Neural progenitor cell (in vitro differentiated cells): ENCODE results near the gene DYNLT2. TPM values are rescaled to one million over a fixed set of nuclear protein-coding genes. Genes with fewer than 3 reads are reported as not detected.

Source experiments
- DNase-seq: peaks from one replicate; pipeline ENCODE4 v3.0.0-alpha.2; 2016; ENCODE audit warnings: low spot score
- H2AFZ ChIP-seq: fragments of 200-600 bp; sonication (generic); replicated peaks from 2 replicates; pipeline ENCODE4 v1.6.1; 2016; ENCODE audit warnings: antibody characterized with exemption
- H3F3A ChIP-seq: fragments of 200-600 bp; sonication (generic); 2 replicates; pipeline ENCODE4 v1.6.1; 2016; ENCODE audit warnings: antibody characterized with exemption, low read depth
- H3K27ac ChIP-seq: fragments of 200-600 bp; sonication (generic); 2 replicates; pipeline ENCODE4 v1.5.1; 2016; ENCODE audit warnings: mild to moderate bottlenecking
- H3K27me3 ChIP-seq: fragments of 200-600 bp; sonication (generic); 2 replicates; pipeline ENCODE4 v1.6.1; 2016; ENCODE audit warnings: mild to moderate bottlenecking, moderate library complexity
- H3K36me3 ChIP-seq: fragments of 200-600 bp; sonication (generic); 2 replicates; pipeline ENCODE4 v1.5.1; 2016
- H3K4me1 ChIP-seq: fragments of 200-600 bp; sonication (generic); 2 replicates; pipeline ENCODE4 v1.6.1; 2016; ENCODE audit warnings: mixed run types
- H3K4me2 ChIP-seq: fragments of 200-600 bp; sonication (generic); 2 replicates; pipeline ENCODE4 v1.6.1; 2016
- H3K4me3 ChIP-seq: fragments of 200-600 bp; sonication (generic); 2 replicates; pipeline ENCODE4 v1.5.1; 2016
- H3K79me2 ChIP-seq: fragments of 200-600 bp; sonication (generic); 2 replicates; pipeline ENCODE4 v1.6.1; 2016; ENCODE audit warnings: low read depth
- H3K9ac ChIP-seq: fragments of 200-600 bp; sonication (generic); 2 replicates; pipeline ENCODE4 v1.6.1; 2016
- H3K9me3 ChIP-seq: fragments of 200-600 bp; sonication (generic); 2 replicates; pipeline ENCODE4 v1.5.1; 2016; ENCODE audit warnings: low read depth
- H4K20me1 ChIP-seq: fragments of 200-600 bp; sonication (generic); 2 replicates; pipeline ENCODE4 v1.6.1; 2016; ENCODE audit warnings: low read depth
- H3K27ac Mint-ChIP-seq: 3 replicates; pipeline ENCODE4 v1.8.0; 2021; ENCODE audit warnings: mixed read lengths
- H3K27me3 Mint-ChIP-seq: 2 replicates; pipeline ENCODE4 v1.8.0; 2022; ENCODE audit warnings: low read depth, mild to moderate bottlenecking, inconsistent platforms, moderate library complexity, mixed read lengths; ENCODE audit not compliant: insufficient read depth
- H3K36me3 Mint-ChIP-seq: 3 replicates; pipeline ENCODE4 v1.8.0; 2021; ENCODE audit warnings: mixed read lengths
- H3K4me1 Mint-ChIP-seq: 3 replicates; pipeline ENCODE4 v1.8.0; 2021; ENCODE audit warnings: mixed read lengths
- H3K4me3 Mint-ChIP-seq: 3 replicates; pipeline ENCODE4 v1.8.0; 2021; ENCODE audit warnings: mild to moderate bottlenecking, moderate library complexity, mixed read lengths
- H3K9me3 Mint-ChIP-seq: 3 replicates; pipeline ENCODE4 v1.8.0; 2020; ENCODE audit warnings: mixed read lengths
- EZH2 ChIP-seq: fragments of 200-600 bp; sonication (generic); IDR thresholded peaks from 2 replicates; pipeline ENCODE4 v1.6.1; 2017; ENCODE audit warnings: antibody characterized with exemption, mild to moderate bottlenecking, moderate library complexity
- EZH2phosphoT487 ChIP-seq: fragments of 200-600 bp; sonication (generic); IDR thresholded peaks from 2 replicates; pipeline ENCODE4 v1.6.1; 2017; ENCODE audit warnings: antibody characterized with exemption
- total RNA-seq: library from RNA; depleted of rRNA; stranded (reverse); fragments of >200 nt; gene quantifications from 2 replicates; pipeline ENCODE4 v1.2.3, GENCODE V29; 2015; ENCODE audit warnings: low replicate concordance
- TF ChIP-seq, protein P1 (sequence below): fragments of 200-600 bp; sonication (generic); IDR thresholded peaks from 2 replicates; pipeline ENCODE4 v1.5.1; 2017; ENCODE audit warnings: antibody characterized with exemption, mild to moderate bottlenecking

The DYNLT2 gene
- total RNA-seq, 1 donor from 2014 or later: 4.7 TPM

DNA sequence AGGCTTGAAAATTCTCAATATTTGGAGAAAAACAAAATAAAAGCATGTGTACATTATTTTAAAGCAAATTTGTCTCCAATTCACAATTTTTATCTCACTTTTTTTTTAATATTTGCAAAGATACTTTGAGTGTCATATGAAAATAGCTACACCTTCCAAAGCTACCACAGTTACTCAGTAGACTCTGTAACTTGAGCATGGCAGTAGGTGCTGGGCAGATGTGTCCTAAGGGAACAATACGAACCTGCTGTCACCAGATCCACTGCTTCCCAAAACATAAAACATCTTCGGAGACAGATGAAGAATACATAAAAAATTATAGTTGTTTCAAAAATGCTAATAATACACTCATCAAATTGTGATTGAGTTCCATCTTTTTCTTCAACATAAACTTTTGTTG is 60.1 kb downstream of the DYNLT2 start:
- Histone ChIP-seq H3K4me1 (no peaks in the 10 kb centered on the region), H2AFZ (no peak overlapping the region), H3K27me3 (no peaks in the 10 kb centered on the region), H3K27ac (no peak overlapping the region), H3K79me2 (peaks cover 67% of the 10 kb centered on the region), H3K9me3 (peaks cover 10% of the 10 kb centered on the region), H3K4me2 (no peak overlapping the region), H3F3A (no peaks in the 10 kb centered on the region), H3K36me3 (peaks cover 20% of the 10 kb centered on the region), H3K4me3 (no peak overlapping the region), H4K20me1 (no peaks in the 10 kb centered on the region), H3K9ac (no peak overlapping the region)
- Mint-ChIP-seq H3K4me3 (no peak overlapping the region), H3K4me1 (peaks cover 7% of the 10 kb centered on the region), H3K27me3 (no peaks in the 10 kb centered on the region), H3K36me3 (peaks cover 75% of the 10 kb centered on the region), H3K27ac (no peak overlapping the region), H3K9me3 (peaks cover 55% of the 10 kb centered on the region)
- no peak for DNase-seq
- TF ChIP-seq, protein P1, sequence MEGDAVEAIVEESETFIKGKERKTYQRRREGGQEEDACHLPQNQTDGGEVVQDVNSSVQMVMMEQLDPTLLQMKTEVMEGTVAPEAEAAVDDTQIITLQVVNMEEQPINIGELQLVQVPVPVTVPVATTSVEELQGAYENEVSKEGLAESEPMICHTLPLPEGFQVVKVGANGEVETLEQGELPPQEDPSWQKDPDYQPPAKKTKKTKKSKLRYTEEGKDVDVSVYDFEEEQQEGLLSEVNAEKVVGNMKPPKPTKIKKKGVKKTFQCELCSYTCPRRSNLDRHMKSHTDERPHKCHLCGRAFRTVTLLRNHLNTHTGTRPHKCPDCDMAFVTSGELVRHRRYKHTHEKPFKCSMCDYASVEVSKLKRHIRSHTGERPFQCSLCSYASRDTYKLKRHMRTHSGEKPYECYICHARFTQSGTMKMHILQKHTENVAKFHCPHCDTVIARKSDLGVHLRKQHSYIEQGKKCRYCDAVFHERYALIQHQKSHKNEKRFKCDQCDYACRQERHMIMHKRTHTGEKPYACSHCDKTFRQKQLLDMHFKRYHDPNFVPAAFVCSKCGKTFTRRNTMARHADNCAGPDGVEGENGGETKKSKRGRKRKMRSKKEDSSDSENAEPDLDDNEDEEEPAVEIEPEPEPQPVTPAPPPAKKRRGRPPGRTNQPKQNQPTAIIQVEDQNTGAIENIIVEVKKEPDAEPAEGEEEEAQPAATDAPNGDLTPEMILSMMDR: no peak
- TF ChIP-seq EZH2phosphoT487 (no peak), EZH2 (no peak)

Other genes starting within 250 kb of the DYNLT2 start
- 69.0 and 89.0 TPM in 2 replicates for gene WDR27, start 49.5 kb downstream of the DYNLT2 start, total RNA-seq
- gene C6orf120, start 49.4 kb downstream of the DYNLT2 start, total RNA-seq: 38.8 and 42.4 TPM in 2 replicates
- 25.6 and 43.0 TPM in 2 replicates for gene PHF10, start 27.1 kb downstream of the DYNLT2 start, total RNA-seq
- 23.9 and 31.4 TPM in 2 replicates for gene ERMARD, start 50 bp upstream of the DYNLT2 start, total RNA-seq